Measurements from ENCODE around the gene CYP46A1. TPM values are rescaled to one million over a fixed set of nuclear protein-coding genes. Genes with fewer than 3 reads are reported as not detected.

CYP46A1 gene
- total RNA-seq, 1 experiment from 2014 or later = 0.59 TPM

DNA sequence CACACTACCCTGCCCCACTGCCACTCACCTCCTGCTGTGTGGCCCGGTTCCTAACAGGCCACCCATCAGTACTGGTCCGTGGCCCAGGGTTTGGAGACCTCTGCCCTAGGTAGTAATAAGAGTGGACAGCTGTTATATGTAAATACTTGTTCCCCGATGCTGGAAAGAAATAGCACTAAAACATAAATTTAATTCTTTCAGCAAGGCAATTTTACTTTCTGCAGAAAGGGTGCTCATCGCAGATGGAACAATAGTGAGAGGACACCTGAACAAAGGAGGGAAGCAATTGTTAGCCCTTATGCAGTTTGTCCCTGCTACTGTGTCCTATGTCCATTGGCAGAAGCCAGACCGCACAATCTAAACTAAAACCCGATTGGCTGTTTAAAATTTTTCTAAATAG is 5.9 kb upstream of the CYP46A1 start:
- H3K27me3 Mint-ChIP-seq (ENCODE audit: low read depth) = peaks cover 4% of the 10 kb centered on the region

More for the DNA sequence above, 5.9 kb upstream of the CYP46A1 start:
- H3K23me2 ChIP-seq (ENCODE audit: insufficient read length, low read depth, low read length, poor library complexity, severe bottlenecking) = peaks cover 5% of the 10 kb centered on the region
- H4K8ac ChIP-seq (replicated peaks; ENCODE audit: insufficient read length, low read depth, low read length) = no peak overlapping the region
- H4K20me1 ChIP-seq (ENCODE audit: control insufficient read depth, insufficient read depth, insufficient read length) = no peaks in the 10 kb centered on the region
- no peak overlapping the region for H3K23ac ChIP-seq (ENCODE audit: insufficient read length, low read depth, low read length)
- Mint-ChIP-seq H3K4me1 (peaks cover 9 to 11% of the 10 kb centered on the region in 2 experiments), H3K27ac (no peak overlapping the region), H3K4me3 (no peak overlapping the region), H3K9me3 (peaks cover 15 to 23% of the 10 kb centered on the region in 2 experiments; a peak in 4 of 5 replicates), H3K36me3 (ENCODE audit: insufficient read depth in 1 of 3, low read depth in 3 of 3) (peaks cover 3 to 10% (median 8%) of the 10 kb centered on the region in 3 experiments; a peak in 3 of 7 replicates)
- no peak overlapping the region for H2BK15ac ChIP-seq (ENCODE audit: low read depth, low read length)
- no peak overlapping the region for H3T11ph ChIP-seq (ENCODE audit: low read length)
- no peak overlapping the region for H3K27ac ChIP-seq (ENCODE audit: insufficient read length, low read depth, low read length)
- H3K14ac ChIP-seq (ENCODE audit: insufficient read depth, low read length) = no peak overlapping the region
- no peak overlapping the region for H4K91ac ChIP-seq (ENCODE audit: insufficient read length, low read depth, low read length)
- no CpG with 5 or more reads among the region's 6 CpGs for WGBS (ENCODE audit: extremely low coverage, insufficient read length, low lambda C conversion rate)
- H3K18ac ChIP-seq (ENCODE audit: insufficient read length, low read depth, low read length) = no peak overlapping the region
- H2BK12ac ChIP-seq (ENCODE audit: insufficient read length, low read depth, low read length) = no peak overlapping the region
- H2BK120ac ChIP-seq (ENCODE audit: low read depth, low read length, poor library complexity, severe bottlenecking) = no peak overlapping the region
- no peaks in the 10 kb centered on the region for H3K4me1 ChIP-seq (ENCODE audit: insufficient read depth, low read length)
- peaks cover 8% of the 10 kb centered on the region for H3K9me3 ChIP-seq (ENCODE audit: control insufficient read depth, low read depth, low read length)
- H3K79me2 ChIP-seq (ENCODE audit: insufficient read depth, low read length) = no peaks in the 10 kb centered on the region
- H3K56ac ChIP-seq (ENCODE audit: insufficient read length, low read depth, low read length) = no peak overlapping the region
- H2BK5ac ChIP-seq (ENCODE audit: insufficient read length, low read length) = no peak overlapping the region
- no peak overlapping the region for H2BK20ac ChIP-seq (ENCODE audit: low read depth, low read length, poor library complexity, severe bottlenecking)
- H4K5ac ChIP-seq (ENCODE audit: insufficient read length, low read depth, low read length) = no peak overlapping the region
- H2AFZ ChIP-seq (ENCODE audit: low read length) = no peak overlapping the region
- H3K4ac ChIP-seq (ENCODE audit: low read depth, low read length) = no peak overlapping the region
- no peak overlapping the region for H3K4me2 ChIP-seq (ENCODE audit: insufficient read depth, insufficient read length, low read length)
- no peak for TF ChIP-seq CTCF (conservative IDR thresholded peaks at IDR 0.05)
- H3K79me1 ChIP-seq (ENCODE audit: insufficient read depth, low read depth, low read length, poor library complexity, severe bottlenecking) = no peaks in the 10 kb centered on the region
- no peak overlapping the region for H2AK5ac ChIP-seq (ENCODE audit: insufficient read length, low read length)
- no peak for DNase-seq
- no peak overlapping the region for H3K9ac ChIP-seq (ENCODE audit: extremely low read depth, insufficient read length, low read length)
- H3K27me3 ChIP-seq (ENCODE audit: insufficient read depth, low read length) = no peaks in the 10 kb centered on the region

All from H9 (cell line).